Lower leg skin (tissue), 4 donors: Measurements from ENCODE around the gene TNNI3K. TPM values are rescaled to one million over a fixed set of nuclear protein-coding genes. Genes with fewer than 3 reads are reported as not detected.

Experiments used
- DNase-seq, 2 donors: peaks; one replicate each; pipeline ENCODE4 v3.0.0-alpha.2; 2019; ENCODE audit warnings: low spot score in 2 of 2
- H3K4me3 ChIP-seq: fragments of 200-600 bp; sonication (generic); 2 replicates; pipeline ENCODE4 v1.5.1; 2017; ENCODE audit warnings: mild to moderate bottlenecking, low read depth; ENCODE audit not compliant: poor library complexity, severe bottlenecking
- CTCF ChIP-seq, 3 donors: fragments of 450-650 bp; IDR thresholded peaks; one replicate each; pipeline ENCODE4 v1.5.1; 2016; ENCODE audit warnings: antibody characterized with exemption in 3 of 3, mild to moderate bottlenecking in 3 of 3, moderate library complexity in 2 of 3
- POLR2A ChIP-seq, 2 donors: fragments of 450-650 bp; IDR thresholded peaks; one replicate each; pipeline ENCODE4 v1.6.1; 2016 to 2017; ENCODE audit warnings: antibody characterized with exemption in 2 of 2, mild to moderate bottlenecking in 1 of 2, moderate library complexity in 1 of 2
- WGBS, 2 donors: methylation state at CpG; one replicate each; pipeline ENCODE4 v1.1.5; 2018; 5-methylcytosine and 5-hydroxymethylcytosine counted together
- intact Hi-C: fragments of 100-400 bp; cut with DNase I; formaldehyde crosslinking; loops from one replicate; pipeline ENCODE4 v1.15.0; 2023; ENCODE audit warnings: low total_unique reads
- total RNA-seq, 4 donors: library from RNA; depleted of rRNA; stranded (reverse); fragments of >200 nt; gene quantifications; one replicate each; pipeline ENCODE4 v1.1.0, GENCODE V29; 2016

The TNNI3K gene
- total RNA-seq, 4 donors from 2014 or later = 0.75 to 2.2 TPM; not detected in 2

- intact Hi-C loops = no loop called here
- H3K4me3 ChIP-seq = no peak overlapping the region
- no peak for DNase-seq
- TF ChIP-seq CTCF (IDR thresholded peaks at IDR 0.05) = no peak
- no peak for TF ChIP-seq POLR2A (IDR thresholded peaks at IDR 0.05)
- WGBS, 2 donors = 89 to 94% methylated on average over 9 of the region's 9 CpGs
These were observed 145.1 kb downstream of the TNNI3K start for GRCh38 chr1:74380252-74380651.

- 74 to 89% methylated on average over 2 of the region's 2 CpGs for WGBS, 2 donors
- H3K4me3 ChIP-seq = no peak overlapping the region
- intact Hi-C loops = no loop called here
- TF ChIP-seq POLR2A (IDR thresholded peaks at IDR 0.05) = no peak
- TF ChIP-seq CTCF (IDR thresholded peaks at IDR 0.05) = no peak
- no peak for DNase-seq
These were observed 153.7 kb downstream of the TNNI3K start for GRCh38 chr1:74388855-74389254.

GRCh38 chr1:74392186-74392585 lies 157.0 kb downstream of the TNNI3K start:
- no peak for TF ChIP-seq POLR2A (IDR thresholded peaks at IDR 0.05)
- no peak for TF ChIP-seq CTCF (IDR thresholded peaks at IDR 0.05)
- DNase-seq = no peak
- H3K4me3 ChIP-seq = no peak overlapping the region
- intact Hi-C loops = no loop called here
- 83 to 85% methylated on average over 3 of the region's 3 CpGs for WGBS, 2 donors

- no peak for DNase-seq
- WGBS, 2 donors = 70 to 72% methylated on average over 2 of the region's 2 CpGs
- intact Hi-C loops = no loop called here
- TF ChIP-seq CTCF (IDR thresholded peaks at IDR 0.05) (no peak), POLR2A (IDR thresholded peaks at IDR 0.05) (no peak)
- H3K4me3 ChIP-seq = no peak overlapping the region
These were observed 157.7 kb downstream of the TNNI3K start for GRCh38 chr1:74392840-74393239.

GRCh38 chr1:74395571-74395970 lies 160.4 kb downstream of the TNNI3K start:
- DNase-seq = no peak
- 47 to 52% methylated on average over 4 of the region's 4 CpGs for WGBS, 2 donors

More at GRCh38 chr1:74395571-74395970, 160.4 kb downstream of the TNNI3K start:
- TF ChIP-seq POLR2A (IDR thresholded peaks at IDR 0.05) (no peak), CTCF (IDR thresholded peaks at IDR 0.05) (no peak)
- H3K4me3 ChIP-seq = no peak overlapping the region
- intact Hi-C loops = no loop called here
